ENCODE results near the gene TIFAB.

TIFAB gene

DNA sequence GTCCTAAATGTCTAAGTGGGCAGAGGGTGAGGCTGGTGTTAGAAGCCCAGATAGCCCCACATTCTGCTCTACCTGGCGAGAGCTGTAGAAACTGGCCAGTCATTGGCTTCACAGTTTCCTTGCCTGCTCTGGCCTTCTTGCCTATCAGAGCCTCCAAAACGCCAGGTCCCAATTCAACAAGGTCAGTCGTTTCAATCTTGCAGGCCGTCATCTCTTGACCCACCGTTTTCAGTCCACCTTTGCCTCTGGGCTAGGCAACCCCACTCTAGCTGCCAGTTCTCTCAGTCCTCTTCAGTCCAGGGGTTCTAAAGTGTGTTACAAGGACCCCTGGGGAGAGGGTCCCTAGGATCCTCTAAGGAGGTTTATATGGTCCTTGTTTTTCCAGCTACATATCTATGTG lies 20.0 kb upstream of the TIFAB start:
- H3K79me2 ChIP-seq (ENCODE audit: control insufficient read depth, low read length), result no peaks in the 10 kb centered on the region
- H3K27me3 ChIP-seq (ENCODE audit: control insufficient read depth, low read length), result peaks cover 24% of the 10 kb centered on the region
- no peak overlapping the region for H3K4me3 ChIP-seq (ENCODE audit: low read length)
- H3K4me1 ChIP-seq (ENCODE audit: control insufficient read depth, low read length), result no peaks in the 10 kb centered on the region
- H3K27ac ChIP-seq (ENCODE audit: low read depth, low read length), result no peak overlapping the region
- H3K9me3 ChIP-seq (ENCODE audit: control insufficient read depth, insufficient read depth, low read length), result no peaks in the 10 kb centered on the region
- no peaks in the 10 kb centered on the region for H3F3A ChIP-seq (ENCODE audit: control insufficient read depth, insufficient read depth)
- no peaks in the 10 kb centered on the region for H4K20me1 ChIP-seq (ENCODE audit: control insufficient read depth, insufficient read depth, low read depth, low read length)
- H3K9me2 ChIP-seq (replicated peaks; ENCODE audit: control insufficient read depth, low read length), result no peaks in the 10 kb centered on the region
- H3K36me3 ChIP-seq (ENCODE audit: control insufficient read depth, low read length), result no peaks in the 10 kb centered on the region
- no peak overlapping the region for H3K4me2 ChIP-seq (ENCODE audit: low read length)
- no peak for TF ChIP-seq EZH2phosphoT487 (IDR thresholded peaks at IDR 0.05; ENCODE audit: borderline replicate concordance, low read length)
- TF ChIP-seq, protein P1, sequence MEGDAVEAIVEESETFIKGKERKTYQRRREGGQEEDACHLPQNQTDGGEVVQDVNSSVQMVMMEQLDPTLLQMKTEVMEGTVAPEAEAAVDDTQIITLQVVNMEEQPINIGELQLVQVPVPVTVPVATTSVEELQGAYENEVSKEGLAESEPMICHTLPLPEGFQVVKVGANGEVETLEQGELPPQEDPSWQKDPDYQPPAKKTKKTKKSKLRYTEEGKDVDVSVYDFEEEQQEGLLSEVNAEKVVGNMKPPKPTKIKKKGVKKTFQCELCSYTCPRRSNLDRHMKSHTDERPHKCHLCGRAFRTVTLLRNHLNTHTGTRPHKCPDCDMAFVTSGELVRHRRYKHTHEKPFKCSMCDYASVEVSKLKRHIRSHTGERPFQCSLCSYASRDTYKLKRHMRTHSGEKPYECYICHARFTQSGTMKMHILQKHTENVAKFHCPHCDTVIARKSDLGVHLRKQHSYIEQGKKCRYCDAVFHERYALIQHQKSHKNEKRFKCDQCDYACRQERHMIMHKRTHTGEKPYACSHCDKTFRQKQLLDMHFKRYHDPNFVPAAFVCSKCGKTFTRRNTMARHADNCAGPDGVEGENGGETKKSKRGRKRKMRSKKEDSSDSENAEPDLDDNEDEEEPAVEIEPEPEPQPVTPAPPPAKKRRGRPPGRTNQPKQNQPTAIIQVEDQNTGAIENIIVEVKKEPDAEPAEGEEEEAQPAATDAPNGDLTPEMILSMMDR (IDR thresholded peaks at IDR 0.05; ENCODE audit: low read depth, low read length, poor library complexity, severe bottlenecking), result no peak

DNA sequence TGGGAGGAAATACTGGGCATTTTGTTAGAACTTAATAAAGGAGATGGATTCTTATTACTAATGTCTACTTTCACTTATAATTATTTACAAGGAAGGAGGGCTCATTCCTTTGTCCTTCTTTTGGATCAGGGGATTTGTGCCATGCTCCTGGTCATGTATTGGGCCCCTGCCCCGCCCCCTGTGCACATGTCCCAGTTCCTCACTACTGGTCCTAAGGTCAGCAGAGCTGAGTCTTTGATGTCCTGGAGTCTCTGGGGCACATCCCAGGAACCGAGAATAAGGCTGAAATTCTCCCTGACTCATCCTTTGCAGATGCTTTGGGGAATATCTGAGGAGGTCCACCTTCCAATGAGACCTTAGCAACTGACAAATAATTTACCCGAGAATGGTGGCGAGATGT lies 19.6 kb upstream of the TIFAB start:
- TF ChIP-seq, protein P1 (IDR thresholded peaks at IDR 0.05; ENCODE audit: low read depth, low read length, poor library complexity, severe bottlenecking), result no peak
- no peak for TF ChIP-seq EZH2phosphoT487 (IDR thresholded peaks at IDR 0.05; ENCODE audit: borderline replicate concordance, low read length)

DNA sequence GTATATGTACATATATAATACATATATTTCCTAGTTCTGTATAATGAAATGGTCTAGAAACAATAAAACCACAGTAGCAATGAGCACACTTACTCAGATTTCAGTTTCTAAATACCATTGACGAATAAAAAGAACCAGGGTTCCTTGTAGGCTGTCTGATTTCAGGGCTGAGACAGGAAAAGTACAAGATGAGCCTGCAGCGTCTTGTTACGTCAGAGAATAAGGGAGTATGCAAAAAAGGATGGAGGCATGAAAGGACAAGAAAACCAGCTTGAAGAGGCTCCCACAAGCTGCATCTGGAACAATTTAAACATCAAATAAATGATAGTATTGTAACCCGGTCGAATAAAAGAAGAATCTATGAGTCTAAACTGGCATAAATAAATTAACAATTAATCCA lies 17.8 kb upstream of the TIFAB start:
- no peak overlapping the region for H3K4me3 ChIP-seq (ENCODE audit: low read length)
- no peaks in the 10 kb centered on the region for H3K9me3 ChIP-seq (ENCODE audit: control insufficient read depth, insufficient read depth, low read length)
- H3K79me2 ChIP-seq (ENCODE audit: control insufficient read depth, low read length), result no peaks in the 10 kb centered on the region
- peaks cover 35% of the 10 kb centered on the region for H3K27me3 ChIP-seq (ENCODE audit: control insufficient read depth, low read length)
- H3F3A ChIP-seq (ENCODE audit: control insufficient read depth, insufficient read depth), result no peaks in the 10 kb centered on the region
- TF ChIP-seq EZH2phosphoT487 (IDR thresholded peaks at IDR 0.05; ENCODE audit: borderline replicate concordance, low read length), result no peak
- TF ChIP-seq, protein P1 (IDR thresholded peaks at IDR 0.05; ENCODE audit: low read depth, low read length, poor library complexity, severe bottlenecking), result no peak
- no peaks in the 10 kb centered on the region for H3K9me2 ChIP-seq (replicated peaks; ENCODE audit: control insufficient read depth, low read length)
- H4K20me1 ChIP-seq (ENCODE audit: control insufficient read depth, insufficient read depth, low read depth, low read length), result no peaks in the 10 kb centered on the region
- H3K4me2 ChIP-seq (ENCODE audit: low read length), result no peak overlapping the region
- H3K4me1 ChIP-seq (ENCODE audit: control insufficient read depth, low read length), result no peaks in the 10 kb centered on the region; the same call in 1 of the 2 replicates
- H3K27ac ChIP-seq (ENCODE audit: low read depth, low read length), result no peak overlapping the region
- H3K36me3 ChIP-seq (ENCODE audit: control insufficient read depth, low read length), result no peaks in the 10 kb centered on the region

More for the DNA sequence above, 19.6 kb upstream of the TIFAB start:
- H3K27ac ChIP-seq (ENCODE audit: low read depth, low read length), result no peak overlapping the region
- H4K20me1 ChIP-seq (ENCODE audit: control insufficient read depth, insufficient read depth, low read depth, low read length), result no peaks in the 10 kb centered on the region
- no peaks in the 10 kb centered on the region for H3K9me2 ChIP-seq (replicated peaks; ENCODE audit: control insufficient read depth, low read length)
- H3F3A ChIP-seq (ENCODE audit: control insufficient read depth, insufficient read depth), result no peaks in the 10 kb centered on the region
- no peaks in the 10 kb centered on the region for H3K36me3 ChIP-seq (ENCODE audit: control insufficient read depth, low read length)
- no peaks in the 10 kb centered on the region for H3K9me3 ChIP-seq (ENCODE audit: control insufficient read depth, insufficient read depth, low read length)
- no peaks in the 10 kb centered on the region for H3K4me1 ChIP-seq (ENCODE audit: control insufficient read depth, low read length)
- peaks cover 25% of the 10 kb centered on the region for H3K27me3 ChIP-seq (ENCODE audit: control insufficient read depth, low read length)
- no peak overlapping the region for H3K4me2 ChIP-seq (ENCODE audit: low read length)
- no peaks in the 10 kb centered on the region for H3K79me2 ChIP-seq (ENCODE audit: control insufficient read depth, low read length)
- H3K4me3 ChIP-seq (ENCODE audit: low read length), result no peak overlapping the region
